H1 (cell line): ENCODE data around the gene KPNA1. TPM values are rescaled to one million over a fixed set of nuclear protein-coding genes. Genes with fewer than 3 reads are reported as not detected.
"Not testable (repeated sequence)": the region's sequence is repeated elsewhere in the genome, so short reads cannot be mapped to it uniquely, and the experiment has no call there.

ENCODE experiments used
- CTCF ChIA-PET: fragments of 300-600 bp; sonication (Branson Sonifier 250); formaldehyde crosslinking; loops from one replicate; lab custom pipeline; 2021; ENCODE audit not compliant: partially characterized antibody; lab: Charles Lee
- POLR2A ChIA-PET: fragments of 300-600 bp; sonication (Branson Sonifier 250); formaldehyde crosslinking; loops from one replicate; lab custom pipeline; 2021; ENCODE audit warnings: inconsistent platforms; ENCODE audit not compliant: partially characterized antibody; lab: Charles Lee
- DNase-seq, 2 experiments: peaks; one replicate each; pipeline versions ENCODE4 v3.0.0 to v3.0.0-alpha.2; 2010 to 2022; ENCODE audit warnings: low spot score in 2 of 2, low read depth in 1 of 2, mixed read lengths in 1 of 2
- FAIRE-seq: peaks from 2 replicates; lab custom pipeline; 2011; peaks lifted over from hg19 to GRCh38; lab: Jason Lieb, UNC
- H2AFZ ChIP-seq: 2 replicates; pipeline ENCODE4 v1.8.1; 2012; ENCODE audit warnings: low read length, inconsistent platforms
- H2AK5ac ChIP-seq: 2 replicates; pipeline ENCODE4 v1.6.1; 2013; ENCODE audit warnings: low read depth, low read length
- H2BK120ac ChIP-seq: replicated peaks from 2 replicates; pipeline ENCODE3; 2013; ENCODE audit warnings: low read depth, low read length, inconsistent platforms
- H2BK12ac ChIP-seq: 2 replicates; pipeline ENCODE4 v1.6.1; 2013; ENCODE audit warnings: low read depth, low read length
- H2BK15ac ChIP-seq: 2 replicates; pipeline ENCODE4 v1.6.1; 2013; ENCODE audit warnings: low read length
- H2BK20ac ChIP-seq: 2 replicates; pipeline ENCODE4 v1.6.1; 2013; ENCODE audit warnings: low read length
- H2BK5ac ChIP-seq: 2 replicates; pipeline ENCODE4 v1.6.1; 2013; ENCODE audit warnings: low read depth, low read length
- H3K14ac ChIP-seq: 2 replicates; pipeline ENCODE4 v1.6.1; 2013; ENCODE audit warnings: inconsistent platforms; ENCODE audit not compliant: insufficient read length
- H3K18ac ChIP-seq: 2 replicates; pipeline ENCODE4 v1.6.1; 2013; ENCODE audit warnings: low read length; ENCODE audit errors: extremely low read depth
- H3K23ac ChIP-seq: 2 replicates; pipeline ENCODE4 v1.6.1; 2013; ENCODE audit warnings: inconsistent platforms; ENCODE audit not compliant: insufficient read length
- H3K23me2 ChIP-seq: 2 replicates; pipeline ENCODE4 v1.6.1; 2013; ENCODE audit warnings: low read depth, low read length
- H3K27ac ChIP-seq: 2 replicates; pipeline ENCODE4 v1.6.1; 2011; ENCODE audit warnings: low read depth, low read length, inconsistent platforms
- H3K27me3 ChIP-seq, 4 experiments: replicated peaks in 1 of 4; 1 replicate in 1 of 4; 2 replicates in 3 of 4; pipeline versions ENCODE4 v1.6.1 to v1.8.1; 2011 to 2013; ENCODE audit warnings: low read length in 3 of 4, mild to moderate bottlenecking in 3 of 4, inconsistent platforms in 2 of 4, mixed read lengths in 2 of 4, moderate library complexity in 1 of 4; ENCODE audit not compliant: control insufficient read depth in 3 of 4, insufficient read depth in 3 of 4; ENCODE audit errors: extremely low read depth in 1 of 4
- H3K36me3 ChIP-seq, 4 experiments: 2 replicates each; pipeline versions ENCODE4 v1.6.1 to v1.8.1; 2011 to 2013; ENCODE audit warnings: mild to moderate bottlenecking in 4 of 4, low read length in 3 of 4, moderate library complexity in 2 of 4, control low read depth in 1 of 4, inconsistent platforms in 1 of 4; ENCODE audit not compliant: insufficient read depth in 4 of 4, control insufficient read depth in 2 of 4
- H3K4ac ChIP-seq: replicated peaks from 2 replicates; pipeline ENCODE3; 2013; ENCODE audit warnings: low read length, low read depth, mixed read lengths, inconsistent platforms; ENCODE audit not compliant: insufficient read length
- H3K4me1 ChIP-seq, 4 experiments: replicated peaks in 1 of 4; 1 replicate in 1 of 4; 2 replicates in 3 of 4; pipeline versions ENCODE4 v1.6.1 to v1.8.1; 2011 to 2013; ENCODE audit warnings: low read length in 3 of 4, inconsistent platforms in 2 of 4, mixed read lengths in 1 of 4; ENCODE audit not compliant: insufficient read depth in 4 of 4, control insufficient read depth in 3 of 4
- H3K4me2 ChIP-seq, 2 experiments: 2 replicates each; pipeline versions ENCODE4 v1.6.1 to v1.8.1; 2011 to 2013; ENCODE audit warnings: low read depth in 2 of 2, low read length in 2 of 2, control low read depth in 1 of 2, inconsistent platforms in 1 of 2, mild to moderate bottlenecking in 1 of 2; ENCODE audit not compliant: insufficient read depth in 1 of 2
- H3K4me3 ChIP-seq, 4 experiments: fragments of 200-600, 300-600 bp in 1 of 4; sonication (generic), shearing (Covaris generic), sonication (Bioruptor Twin) in 1 of 4; 2 replicates each; pipeline versions ENCODE4 v1.5.1 to v1.8.1; 2011 to 2016; ENCODE audit warnings: low read length in 4 of 4, low read depth in 3 of 4, control low read depth in 2 of 4, inconsistent platforms in 2 of 4, mild to moderate bottlenecking in 2 of 4, mixed read lengths in 1 of 4, moderate library complexity in 1 of 4; ENCODE audit not compliant: insufficient read depth in 2 of 4; ENCODE audit errors: extremely low read depth in 1 of 4
- H3K56ac ChIP-seq: replicated peaks from 2 replicates; pipeline ENCODE3; 2013; ENCODE audit warnings: low read depth, mild to moderate bottlenecking, mixed read lengths, low read length, inconsistent platforms; ENCODE audit not compliant: insufficient read length
- H3K79me1 ChIP-seq: 2 replicates; pipeline ENCODE4 v1.6.1; 2013; ENCODE audit warnings: low read depth, low read length, control low read depth
- H3K79me2 ChIP-seq, 2 experiments: 2 replicates each; pipeline versions ENCODE4 v1.6.1 to v1.8.1; 2012 to 2013; ENCODE audit warnings: low read length in 2 of 2, mild to moderate bottlenecking in 2 of 2, inconsistent platforms in 1 of 2; ENCODE audit not compliant: insufficient read depth in 2 of 2, control insufficient read depth in 1 of 2
- H3K9ac ChIP-seq, 4 experiments: replicated peaks in 1 of 4; 1 replicate in 1 of 4; 2 replicates in 3 of 4; pipeline versions ENCODE4 v1.6.1 to v1.8.1; 2011 to 2013; ENCODE audit warnings: low read depth in 3 of 4, low read length in 3 of 4, control low read depth in 2 of 4, mild to moderate bottlenecking in 2 of 4, moderate library complexity in 2 of 4, inconsistent platforms in 1 of 4; ENCODE audit errors: extremely low read depth in 1 of 4
- H3K9me3 ChIP-seq, 2 experiments: 2 replicates each; pipeline versions ENCODE4 v1.6.1 to v1.8.1; 2012 to 2013; ENCODE audit warnings: mild to moderate bottlenecking in 2 of 2, moderate library complexity in 2 of 2, control low read depth in 1 of 2, inconsistent platforms in 1 of 2, low read depth in 1 of 2, low read length in 1 of 2, mixed read lengths in 1 of 2; ENCODE audit not compliant: insufficient read depth in 2 of 2
- H4K20me1 ChIP-seq, 2 experiments: replicated peaks in 1 of 2; 2 replicates each; pipeline versions ENCODE3 to v1.8.1; 2011 to 2013; ENCODE audit warnings: inconsistent platforms in 2 of 2, low read length in 2 of 2, mild to moderate bottlenecking in 1 of 2; ENCODE audit not compliant: insufficient read depth in 2 of 2, control insufficient read depth in 1 of 2
- H4K5ac ChIP-seq: 2 replicates; pipeline ENCODE4 v1.6.1; 2013; ENCODE audit warnings: low read length, low read depth, mixed read lengths, inconsistent platforms; ENCODE audit not compliant: insufficient read length
- H4K8ac ChIP-seq: 2 replicates; pipeline ENCODE4 v1.8.0; 2013; ENCODE audit warnings: mild to moderate bottlenecking, moderate library complexity, low read length, inconsistent platforms; ENCODE audit not compliant: insufficient read depth; ENCODE audit errors: extremely low read depth
- H4K91ac ChIP-seq: replicated peaks from 2 replicates; pipeline ENCODE3; 2013; ENCODE audit warnings: low read length, mixed read lengths, inconsistent platforms; ENCODE audit not compliant: insufficient read length
- WGBS, 2 experiments: shearing (Covaris generic) in 1 of 2; methylation state at CpG; one replicate each; pipeline versions ENCODE4 v1.1.6 to v1.1.7; 2013 to 2015; ENCODE audit warnings: low lambda C conversion rate in 2 of 2, mixed read lengths in 2 of 2, inconsistent platforms in 1 of 2, low coverage in 1 of 2, missing lambda C conversion rate in 1 of 2; ENCODE audit not compliant: insufficient replicate concordance in 2 of 2, insufficient coverage in 1 of 2, insufficient read length in 1 of 2; ENCODE audit errors: extremely low coverage in 1 of 2, missing lambda C conversion rate in 1 of 2; 5-methylcytosine and 5-hydroxymethylcytosine counted together
- polyA plus RNA-seq, 7 experiments: library from polyadenylated mRNA; depleted of rRNA in 3 of 7; stranded (reverse) in 5 of 7; unstranded in 2 of 7; fragments of >200 nt in 5 of 7; fragments of 200-250 nt in 2 of 7; gene quantifications; 1 replicate in 5 of 7; 2 replicates in 1 of 7; 4 replicates in 1 of 7; pipeline versions ENCODE4 v1.2.1 to v1.2.3, GENCODE V29; 2011 to 2013; ENCODE audit warnings: missing spikeins in 2 of 7, mixed read lengths in 2 of 7
- total RNA-seq: library from RNA; stranded (reverse); fragmentation: NEBNext Ultra II Directional; extraction: Animal tissue kit (Norgen Biotek cat#: 25700); gene quantifications from 2 replicates; pipeline ENCODE4 v1.2.1, GENCODE V29; 2021

KPNA1 gene
- total and polyA plus RNA-seq, 2 of the 8 experiments (the other 6 are each of a cell fraction or from before 2014, with no cell fraction given), result 14.8 to 63.0 TPM

GRCh38 chr3:122500964-122501363, 13.8 kb downstream of the KPNA1 start:
- H3K23ac ChIP-seq, FAIRE-seq, H3K18ac ChIP-seq, H3K9ac ChIP-seq, H3K4me1 ChIP-seq, H3K4me3 ChIP-seq, H3K27ac ChIP-seq, H2AK5ac ChIP-seq, DNase-seq, H2AFZ ChIP-seq, H2BK12ac ChIP-seq, H4K5ac ChIP-seq, H3K4ac ChIP-seq, H3K56ac ChIP-seq, H3K36me3 ChIP-seq, H2BK15ac ChIP-seq, H2BK5ac ChIP-seq, H3K14ac ChIP-seq, H4K8ac ChIP-seq, H3K4me2 ChIP-seq, H3K23me2 ChIP-seq, POLR2A ChIA-PET, H2BK20ac ChIP-seq, H2BK120ac ChIP-seq, H4K91ac ChIP-seq, H3K27me3 ChIP-seq, H3K9me3 ChIP-seq: not testable (repeated sequence)
- peaks cover 13% of the 10 kb centered on the region for H3K79me1 ChIP-seq
- CTCF ChIA-PET, result interaction anchor here (1.2 to 2.5 kb wide), 3 partner anchors 21 to 59 kb away, joined by 3 to 6 read pairs (median 4); no protein-coding TSS in a partner anchor
- H3K79me2 ChIP-seq, result peaks cover 9 to 78% of the 10 kb centered on the region in 2 experiments; a peak in 3 of 4 replicates
- H4K20me1 ChIP-seq, result peaks cover 11 to 12% of the 10 kb centered on the region in 2 experiments
- WGBS, 2 experiments, result 86% methylated on average over 6 of the region's 6 CpGs; no CpG with 5 or more reads in 1 of the 2 experiments
